GM23338 (cell line): ENCODE results near the gene CLCNKA. TPM values are rescaled to one million over a fixed set of nuclear protein-coding genes. Genes with fewer than 3 reads are reported as not detected.

Experiments
- EZH2phosphoT487 ChIP-seq: fragments of 200-600 bp; sonication (generic); IDR thresholded peaks from one replicate; pipeline ENCODE4 v1.8.1; 2018; ENCODE audit warnings: antibody characterized with exemption; ENCODE audit not compliant: unreplicated experiment
- JUNB ChIP-seq: IDR thresholded peaks from one replicate; pipeline ENCODE4 v1.6.1; 2016; ENCODE audit warnings: antibody characterized with exemption; ENCODE audit not compliant: unreplicated experiment
- NANOG ChIP-seq: IDR thresholded peaks from 2 replicates; pipeline ENCODE4 v1.6.1; 2016; ENCODE audit warnings: antibody characterized with exemption, borderline replicate concordance
- POLR2AphosphoS5 ChIP-seq: IDR thresholded peaks from 2 replicates; pipeline ENCODE4 v1.6.1; 2016; ENCODE audit warnings: antibody characterized with exemption, low read depth
- ZNF114 ChIP-seq: fragments of 250-450 bp; sonication (Bioruptor Pico); IDR thresholded peaks from 2 replicates; pipeline ENCODE4 v1.5.0; 2020; ENCODE audit warnings: mild to moderate bottlenecking, moderate library complexity
- polyA plus RNA-seq: library from polyadenylated mRNA; unstranded; fragments of >200 nt; fragmentation: Nextera tagmentation; extraction: Ambion mirVana; gene quantifications from 2 replicates; pipeline ENCODE4 v1.2.1, GENCODE V29; 2016
- total RNA-seq: library from RNA; depleted of rRNA; stranded (reverse); fragments of >200 nt; shearing (Covaris generic); gene quantifications from 2 replicates; pipeline ENCODE4 v1.2.3, GENCODE V29; 2014
- TF ChIP-seq, protein P1 (sequence below): fragments of 250-450 bp; sonication (Bioruptor Pico); IDR thresholded peaks from 2 replicates; pipeline ENCODE4 v1.5.0; 2020; ENCODE audit warnings: mild to moderate bottlenecking, moderate library complexity
- TF ChIP-seq, protein P2 (sequence below): IDR thresholded peaks from 2 replicates; pipeline ENCODE4 v1.6.1; 2016; ENCODE audit warnings: antibody characterized with exemption
- TF ChIP-seq, protein P3 (sequence below): IDR thresholded peaks from one replicate; pipeline ENCODE4 v1.6.1; 2018; ENCODE audit warnings: antibody characterized with exemption; ENCODE audit not compliant: unreplicated experiment

Gene CLCNKA
- total and polyA plus RNA-seq, 2 experiments from 2014 or later: 0.59 to 0.76 TPM

DNA sequence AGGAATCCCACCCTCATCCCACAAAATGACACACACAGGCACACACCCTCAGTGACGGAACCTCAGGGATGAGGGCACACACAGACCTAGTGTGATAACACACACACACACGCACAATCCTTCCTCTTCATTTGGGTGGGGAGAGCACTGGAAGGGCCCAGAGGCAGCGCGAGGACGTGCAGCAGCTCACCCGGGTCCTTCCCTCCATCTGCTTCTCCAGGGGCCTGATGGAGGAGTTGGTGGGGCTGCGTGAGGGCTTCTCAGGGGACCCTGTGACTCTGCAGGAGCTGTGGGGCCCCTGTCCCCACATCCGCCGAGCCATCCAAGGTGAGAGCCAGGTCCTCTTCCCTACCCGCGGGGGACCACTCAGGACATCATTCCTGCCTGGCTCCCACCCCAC is 557 bp downstream of the CLCNKA start (continued):
- TF ChIP-seq, protein P1, sequence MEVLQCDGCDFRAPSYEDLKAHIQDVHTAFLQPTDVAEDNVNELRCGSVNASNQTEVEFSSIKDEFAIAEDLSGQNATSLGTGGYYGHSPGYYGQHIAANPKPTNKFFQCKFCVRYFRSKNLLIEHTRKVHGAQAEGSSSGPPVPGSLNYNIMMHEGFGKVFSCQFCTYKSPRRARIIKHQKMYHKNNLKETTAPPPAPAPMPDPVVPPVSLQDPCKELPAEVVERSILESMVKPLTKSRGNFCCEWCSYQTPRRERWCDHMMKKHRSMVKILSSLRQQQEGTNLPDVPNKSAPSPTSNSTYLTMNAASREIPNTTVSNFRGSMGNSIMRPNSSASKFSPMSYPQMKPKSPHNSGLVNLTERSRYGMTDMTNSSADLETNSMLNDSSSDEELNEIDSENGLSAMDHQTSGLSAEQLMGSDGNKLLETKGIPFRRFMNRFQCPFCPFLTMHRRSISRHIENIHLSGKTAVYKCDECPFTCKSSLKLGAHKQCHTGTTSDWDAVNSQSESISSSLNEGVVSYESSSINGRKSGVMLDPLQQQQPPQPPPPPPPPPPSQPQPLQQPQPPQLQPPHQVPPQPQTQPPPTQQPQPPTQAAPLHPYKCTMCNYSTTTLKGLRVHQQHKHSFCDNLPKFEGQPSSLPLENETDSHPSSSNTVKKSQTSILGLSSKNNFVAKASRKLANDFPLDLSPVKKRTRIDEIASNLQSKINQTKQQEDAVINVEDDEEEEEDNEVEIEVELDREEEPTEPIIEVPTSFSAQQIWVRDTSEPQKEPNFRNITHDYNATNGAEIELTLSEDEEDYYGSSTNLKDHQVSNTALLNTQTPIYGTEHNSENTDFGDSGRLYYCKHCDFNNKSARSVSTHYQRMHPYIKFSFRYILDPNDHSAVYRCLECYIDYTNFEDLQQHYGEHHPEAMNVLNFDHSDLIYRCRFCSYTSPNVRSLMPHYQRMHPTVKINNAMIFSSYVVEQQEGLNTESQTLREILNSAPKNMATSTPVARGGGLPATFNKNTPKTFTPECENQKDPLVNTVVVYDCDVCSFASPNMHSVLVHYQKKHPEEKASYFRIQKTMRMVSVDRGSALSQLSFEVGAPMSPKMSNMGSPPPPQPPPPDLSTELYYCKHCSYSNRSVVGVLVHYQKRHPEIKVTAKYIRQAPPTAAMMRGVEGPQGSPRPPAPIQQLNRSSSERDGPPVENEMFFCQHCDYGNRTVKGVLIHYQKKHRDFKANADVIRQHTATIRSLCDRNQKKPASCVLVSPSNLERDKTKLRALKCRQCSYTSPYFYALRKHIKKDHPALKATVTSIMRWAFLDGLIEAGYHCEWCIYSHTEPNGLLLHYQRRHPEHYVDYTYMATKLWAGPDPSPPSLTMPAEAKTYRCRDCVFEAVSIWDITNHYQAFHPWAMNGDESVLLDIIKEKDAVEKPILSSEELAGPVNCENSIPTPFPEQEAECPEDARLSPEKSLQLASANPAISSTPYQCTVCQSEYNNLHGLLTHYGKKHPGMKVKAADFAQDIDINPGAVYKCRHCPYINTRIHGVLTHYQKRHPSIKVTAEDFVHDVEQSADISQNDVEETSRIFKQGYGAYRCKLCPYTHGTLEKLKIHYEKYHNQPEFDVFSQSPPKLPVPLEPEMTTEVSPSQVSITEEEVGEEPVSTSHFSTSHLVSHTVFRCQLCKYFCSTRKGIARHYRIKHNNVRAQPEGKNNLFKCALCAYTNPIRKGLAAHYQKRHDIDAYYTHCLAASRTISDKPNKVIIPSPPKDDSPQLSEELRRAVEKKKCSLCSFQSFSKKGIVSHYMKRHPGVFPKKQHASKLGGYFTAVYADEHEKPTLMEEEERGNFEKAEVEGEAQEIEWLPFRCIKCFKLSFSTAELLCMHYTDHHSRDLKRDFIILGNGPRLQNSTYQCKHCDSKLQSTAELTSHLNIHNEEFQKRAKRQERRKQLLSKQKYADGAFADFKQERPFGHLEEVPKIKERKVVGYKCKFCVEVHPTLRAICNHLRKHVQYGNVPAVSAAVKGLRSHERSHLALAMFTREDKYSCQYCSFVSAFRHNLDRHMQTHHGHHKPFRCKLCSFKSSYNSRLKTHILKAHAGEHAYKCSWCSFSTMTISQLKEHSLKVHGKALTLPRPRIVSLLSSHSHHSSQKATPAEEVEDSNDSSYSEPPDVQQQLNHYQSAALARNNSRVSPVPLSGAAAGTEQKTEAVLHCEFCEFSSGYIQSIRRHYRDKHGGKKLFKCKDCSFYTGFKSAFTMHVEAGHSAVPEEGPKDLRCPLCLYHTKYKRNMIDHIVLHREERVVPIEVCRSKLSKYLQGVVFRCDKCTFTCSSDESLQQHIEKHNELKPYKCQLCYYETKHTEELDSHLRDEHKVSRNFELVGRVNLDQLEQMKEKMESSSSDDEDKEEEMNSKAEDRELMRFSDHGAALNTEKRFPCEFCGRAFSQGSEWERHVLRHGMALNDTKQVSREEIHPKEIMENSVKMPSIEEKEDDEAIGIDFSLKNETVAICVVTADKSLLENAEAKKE (CRISPR knock-in tag): no peak
- TF ChIP-seq POLR2AphosphoS5 (no peak), JUNB (no peak), EZH2phosphoT487 (no peak), NANOG (no peak), ZNF114 (CRISPR knock-in tag) (no peak)
- TF ChIP-seq, protein P2, sequence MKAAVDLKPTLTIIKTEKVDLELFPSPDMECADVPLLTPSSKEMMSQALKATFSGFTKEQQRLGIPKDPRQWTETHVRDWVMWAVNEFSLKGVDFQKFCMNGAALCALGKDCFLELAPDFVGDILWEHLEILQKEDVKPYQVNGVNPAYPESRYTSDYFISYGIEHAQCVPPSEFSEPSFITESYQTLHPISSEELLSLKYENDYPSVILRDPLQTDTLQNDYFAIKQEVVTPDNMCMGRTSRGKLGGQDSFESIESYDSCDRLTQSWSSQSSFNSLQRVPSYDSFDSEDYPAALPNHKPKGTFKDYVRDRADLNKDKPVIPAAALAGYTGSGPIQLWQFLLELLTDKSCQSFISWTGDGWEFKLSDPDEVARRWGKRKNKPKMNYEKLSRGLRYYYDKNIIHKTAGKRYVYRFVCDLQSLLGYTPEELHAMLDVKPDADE: no peak
- TF ChIP-seq, protein P3, sequence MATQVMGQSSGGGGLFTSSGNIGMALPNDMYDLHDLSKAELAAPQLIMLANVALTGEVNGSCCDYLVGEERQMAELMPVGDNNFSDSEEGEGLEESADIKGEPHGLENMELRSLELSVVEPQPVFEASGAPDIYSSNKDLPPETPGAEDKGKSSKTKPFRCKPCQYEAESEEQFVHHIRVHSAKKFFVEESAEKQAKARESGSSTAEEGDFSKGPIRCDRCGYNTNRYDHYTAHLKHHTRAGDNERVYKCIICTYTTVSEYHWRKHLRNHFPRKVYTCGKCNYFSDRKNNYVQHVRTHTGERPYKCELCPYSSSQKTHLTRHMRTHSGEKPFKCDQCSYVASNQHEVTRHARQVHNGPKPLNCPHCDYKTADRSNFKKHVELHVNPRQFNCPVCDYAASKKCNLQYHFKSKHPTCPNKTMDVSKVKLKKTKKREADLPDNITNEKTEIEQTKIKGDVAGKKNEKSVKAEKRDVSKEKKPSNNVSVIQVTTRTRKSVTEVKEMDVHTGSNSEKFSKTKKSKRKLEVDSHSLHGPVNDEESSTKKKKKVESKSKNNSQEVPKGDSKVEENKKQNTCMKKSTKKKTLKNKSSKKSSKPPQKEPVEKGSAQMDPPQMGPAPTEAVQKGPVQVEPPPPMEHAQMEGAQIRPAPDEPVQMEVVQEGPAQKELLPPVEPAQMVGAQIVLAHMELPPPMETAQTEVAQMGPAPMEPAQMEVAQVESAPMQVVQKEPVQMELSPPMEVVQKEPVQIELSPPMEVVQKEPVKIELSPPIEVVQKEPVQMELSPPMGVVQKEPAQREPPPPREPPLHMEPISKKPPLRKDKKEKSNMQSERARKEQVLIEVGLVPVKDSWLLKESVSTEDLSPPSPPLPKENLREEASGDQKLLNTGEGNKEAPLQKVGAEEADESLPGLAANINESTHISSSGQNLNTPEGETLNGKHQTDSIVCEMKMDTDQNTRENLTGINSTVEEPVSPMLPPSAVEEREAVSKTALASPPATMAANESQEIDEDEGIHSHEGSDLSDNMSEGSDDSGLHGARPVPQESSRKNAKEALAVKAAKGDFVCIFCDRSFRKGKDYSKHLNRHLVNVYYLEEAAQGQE: no peak
